Measurements from ENCODE around the gene WBP1L. TPM values are rescaled to one million over a fixed set of nuclear protein-coding genes. Genes with fewer than 3 reads are reported as not detected.
A peak's percentile ranks its signal among the peaks of the same experiment; 100 is the strongest.

Gene WBP1L
- total RNA-seq, 1 donor from 2014 or later = 44.5 TPM

GRCh38 chr10:102775201-102775934 is 31.6 kb downstream of the WBP1L start:
- intact Hi-C loops (cut with DNase I) = no loop called here
- TF ChIP-seq CTCF (IDR thresholded peaks at IDR 0.05) = no peak
- peaks cover 88% of the 10 kb centered on the region for H3K4me1 ChIP-seq
- ATAC-seq (peak in 1 of 2 donors; percentile 18), DNase-seq (no peak)
- no peaks in the 10 kb centered on the region for H3K27me3 ChIP-seq (ENCODE audit: low read depth)
- H3K4me3 ChIP-seq = peak overlapping the region; percentile 39
- H3K9me3 ChIP-seq = no peaks in the 10 kb centered on the region
- peak overlapping the region; percentile 91 for H3K27ac ChIP-seq
- H3K36me3 ChIP-seq = no peaks in the 10 kb centered on the region

GRCh38 chr10:102775935-102776669 is 32.4 kb downstream of the WBP1L start:
- peaks cover 88% of the 10 kb centered on the region for H3K4me1 ChIP-seq
- peak overlapping the region; percentile 39 for H3K4me3 ChIP-seq
- DNase-seq (peak; percentile 63), ATAC-seq (peak; percentile 54 to 74)
- no peaks in the 10 kb centered on the region for H3K27me3 ChIP-seq (ENCODE audit: low read depth)
- no peaks in the 10 kb centered on the region for H3K36me3 ChIP-seq
- H3K9me3 ChIP-seq = no peaks in the 10 kb centered on the region
- peak overlapping the region; percentile 91 for H3K27ac ChIP-seq
- TF ChIP-seq CTCF (IDR thresholded peaks at IDR 0.05) = no peak
- intact Hi-C loops (cut with DNase I) = no loop called here

- intact Hi-C loops (cut with DNase I) = no loop called here
- H3K4me3 ChIP-seq = peak overlapping the region; percentile 39
Measured at GRCh38 chr10:102776779-102777456, 33.2 kb downstream of the WBP1L start.

GRCh38 chr10:102777711-102778453 is 34.1 kb downstream of the WBP1L start:
- H3K9me3 ChIP-seq = no peaks in the 10 kb centered on the region
- DNase-seq = no peak
- peaks cover 99% of the 10 kb centered on the region for H3K4me1 ChIP-seq
- no peaks in the 10 kb centered on the region for H3K27me3 ChIP-seq (ENCODE audit: low read depth)
- H3K27ac ChIP-seq = peak overlapping the region; percentile 91
- no peak for TF ChIP-seq CTCF (IDR thresholded peaks at IDR 0.05)
- H3K4me3 ChIP-seq = no peak overlapping the region
- no peak for ATAC-seq
- H3K36me3 ChIP-seq = no peaks in the 10 kb centered on the region
- intact Hi-C loops (cut with DNase I) = no loop called here

More at GRCh38 chr10:102776779-102777456, 33.2 kb downstream of the WBP1L start:
- peaks cover 94% of the 10 kb centered on the region for H3K4me1 ChIP-seq
- DNase-seq = peak; percentile 80
- H3K27me3 ChIP-seq (ENCODE audit: low read depth) = no peaks in the 10 kb centered on the region
- H3K36me3 ChIP-seq = no peaks in the 10 kb centered on the region
- ATAC-seq = peak; percentile 85 to 91
- H3K9me3 ChIP-seq = no peaks in the 10 kb centered on the region
- H3K27ac ChIP-seq = peak overlapping the region; percentile 91
- TF ChIP-seq CTCF (IDR thresholded peaks at IDR 0.05) = no peak

- Histone ChIP-seq H3K9me3 (no peaks in the 10 kb centered on the region), H3K36me3 (no peaks in the 10 kb centered on the region), H3K27ac (no peak overlapping the region), H3K4me1 (peaks cover 99% of the 10 kb centered on the region), H3K4me3 (no peak overlapping the region), H3K27me3 (ENCODE audit: low read depth) (no peaks in the 10 kb centered on the region)
- DNase-seq (no peak), ATAC-seq (no peak)
- intact Hi-C loops (cut with DNase I) = no loop called here
- no peak for TF ChIP-seq CTCF (IDR thresholded peaks at IDR 0.05)
Measured at GRCh38 chr10:102778781-102779180, 35.0 kb downstream of the WBP1L start.

Data from lower lobe of right lung (tissue), 2 donors.